Vagina (tissue), 2 donors: ENCODE measurements around the gene NAA10.

Source experiments
- POLR2A ChIP-seq, 2 donors: fragments of 450-650 bp; IDR thresholded peaks; one replicate each; pipeline ENCODE4 v1.6.1; 2017; ENCODE audit warnings: antibody characterized with exemption in 2 of 2, mild to moderate bottlenecking in 2 of 2, moderate library complexity in 2 of 2
- TF ChIP-seq, protein P1 (sequence below), 3 experiments: fragments of 450-650 bp in 2 of 3; fragments of 200-600 bp in 1 of 3; sonication (generic) in 1 of 3; IDR thresholded peaks; one replicate each; pipeline ENCODE4 v1.5.1; 2017 to 2019; ENCODE audit warnings: antibody characterized with exemption in 3 of 3, mild to moderate bottlenecking in 2 of 3, moderate library complexity in 2 of 3

DNA sequence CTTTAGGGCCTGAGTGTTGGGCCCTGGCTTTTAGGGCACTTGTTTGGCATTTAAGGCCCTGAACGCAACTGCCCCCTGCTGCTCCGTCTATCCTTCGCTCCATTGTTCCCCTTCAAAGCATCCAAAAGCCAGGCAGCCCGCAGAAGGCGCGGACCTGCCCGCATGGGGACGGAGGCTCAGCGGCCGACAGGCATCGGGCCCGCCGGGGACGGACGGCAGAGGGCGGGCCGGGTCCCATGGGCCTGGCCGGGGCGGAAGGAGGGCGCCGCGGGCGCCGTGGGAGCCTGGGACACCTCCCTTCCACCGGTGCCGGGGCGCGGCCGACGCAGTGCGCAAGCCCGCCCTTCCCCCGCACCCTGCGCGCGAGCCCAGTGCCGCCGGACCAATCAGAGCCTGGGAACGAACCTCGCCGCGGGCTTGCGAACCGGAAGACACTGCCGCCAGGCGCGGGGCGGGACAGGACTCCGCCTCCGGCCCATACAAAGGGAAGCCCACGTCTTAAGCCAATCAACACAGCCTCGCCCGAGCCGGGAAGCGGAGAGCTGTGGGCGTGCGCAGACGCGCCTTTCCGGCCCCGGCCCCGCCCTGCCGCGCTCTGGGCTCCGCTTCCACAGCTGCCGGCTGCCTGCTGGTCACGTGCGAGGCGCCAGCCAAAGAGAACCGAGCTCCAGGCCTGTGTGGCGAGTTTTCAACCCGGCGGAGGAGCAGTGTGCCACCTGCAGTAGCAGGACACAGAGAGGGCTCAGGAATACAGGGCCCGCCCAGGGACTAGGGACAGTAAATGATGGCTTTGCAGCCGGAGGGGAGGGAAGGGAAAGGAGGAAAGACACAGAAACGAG, 6.7 kb downstream of the NAA10 start:
- TF ChIP-seq, protein P1, sequence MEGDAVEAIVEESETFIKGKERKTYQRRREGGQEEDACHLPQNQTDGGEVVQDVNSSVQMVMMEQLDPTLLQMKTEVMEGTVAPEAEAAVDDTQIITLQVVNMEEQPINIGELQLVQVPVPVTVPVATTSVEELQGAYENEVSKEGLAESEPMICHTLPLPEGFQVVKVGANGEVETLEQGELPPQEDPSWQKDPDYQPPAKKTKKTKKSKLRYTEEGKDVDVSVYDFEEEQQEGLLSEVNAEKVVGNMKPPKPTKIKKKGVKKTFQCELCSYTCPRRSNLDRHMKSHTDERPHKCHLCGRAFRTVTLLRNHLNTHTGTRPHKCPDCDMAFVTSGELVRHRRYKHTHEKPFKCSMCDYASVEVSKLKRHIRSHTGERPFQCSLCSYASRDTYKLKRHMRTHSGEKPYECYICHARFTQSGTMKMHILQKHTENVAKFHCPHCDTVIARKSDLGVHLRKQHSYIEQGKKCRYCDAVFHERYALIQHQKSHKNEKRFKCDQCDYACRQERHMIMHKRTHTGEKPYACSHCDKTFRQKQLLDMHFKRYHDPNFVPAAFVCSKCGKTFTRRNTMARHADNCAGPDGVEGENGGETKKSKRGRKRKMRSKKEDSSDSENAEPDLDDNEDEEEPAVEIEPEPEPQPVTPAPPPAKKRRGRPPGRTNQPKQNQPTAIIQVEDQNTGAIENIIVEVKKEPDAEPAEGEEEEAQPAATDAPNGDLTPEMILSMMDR (IDR thresholded peaks at IDR 0.05) = no peak
- TF ChIP-seq POLR2A (IDR thresholded peaks at IDR 0.05) = peak in 1 of 2 donors; percentile 83
